ENCODE results near the gene TLCD1. TPM values are rescaled to one million over a fixed set of nuclear protein-coding genes. Genes with fewer than 3 reads are reported as not detected.

TLCD1 gene
- total and polyA plus RNA-seq, 10 of the 15 experiments (the other 5 are each of a cell fraction or from before 2014, with no cell fraction given): 2.9 to 19.8 (median 7.7) TPM

GRCh38 chr17:28720247-28720996, 5.6 kb downstream of the TLCD1 start (continued):
- TF ChIP-seq BHLHE40 (IDR thresholded peaks at IDR 0.05; ENCODE audit: borderline replicate concordance in 1 of 2, low read depth in 2 of 2, low read length in 1 of 2) (no peak), YBX1 (IDR thresholded peaks at IDR 0.05) (no peak), HDAC2 (IDR thresholded peaks at IDR 0.05) (no peak), CBX3 (IDR thresholded peaks at IDR 0.05; ENCODE audit: borderline replicate concordance, low read depth) (no peak), ZBTB11 (CRISPR knock-in tag; IDR thresholded peaks at IDR 0.05) (no peak)

- ATAC-seq: no peak
- H3K79me2 ChIP-seq (ENCODE audit: control insufficient read depth, insufficient read depth, low read length): peaks cover 39% of the 10 kb centered on the region
- CTCF ChIA-PET: interaction anchor here (0.8 to 12.6 kb wide), 15 partner anchors 8 to 398 kb away, joined by 3 to 394 read pairs (median 5); partner anchors contain the start of genes BLTP2, DHRS13, NEK8 and PHF12
- FAIRE-seq: no peak
- H2AFZ ChIP-seq (ENCODE audit: control insufficient read depth, low read depth, low read length): peak overlapping the region; percentile 86
- H3K4me3 ChIP-seq: peak overlapping the region; percentile 54
- 61% methylated on average over 18 of the region's 18 CpGs for WGBS (ENCODE audit: insufficient coverage, insufficient replicate concordance, low lambda C conversion rate, missing lambda C conversion rate)
- SMC1A ChIA-PET (ENCODE audit: uncharacterized antibody, unreplicated experiment): interaction anchor here (0.7 to 2.7 kb wide), 12 partner anchors 7 to 233 kb away, joined by 3 to 15 read pairs (median 4); partner anchors contain the start of genes BLTP2, NEK8, PHF12 and PROCA1
- in situ Hi-C loops (cut with MboI): no loop called here
- POLR2A ChIA-PET: interaction anchor here (0.6 to 17.2 kb wide), 22 partner anchors 8 to 233 kb away, joined by 3 to 485 read pairs (median 6); partner anchors contain the start of genes BLTP2, NEK8, PHF12 and PIGS
- peak overlapping the region; percentile 92; the same call in 1 of the 2 replicates for H3K9ac ChIP-seq (ENCODE audit: control insufficient read depth, insufficient read depth, low read length)
- H3K9me3 ChIP-seq (replicated peaks; ENCODE audit: control insufficient read depth, insufficient read depth, low read length): no peaks in the 10 kb centered on the region
- H3K4me1 ChIP-seq (ENCODE audit: control insufficient read depth, insufficient read depth, low read length): peaks cover 12% of the 10 kb centered on the region
- intact Hi-C loops (cut with micrococcal nuclease; ENCODE audit: unreplicated experiment): loop anchor here (5.0 to 10.0 kb wide), 2 partner anchors 57 to 164 kb away; partner anchors contain the start of genes SDF2, SUPT6H and UNC119
- RAD21 ChIA-PET (ENCODE audit: unreplicated experiment): interaction anchor here (0.5 to 1.6 kb wide), 23 partner anchors 8 to 235 kb away, joined by 3 to 10 read pairs (median 4); partner anchors contain the start of genes BLTP2, FAM222B, NEK8 and PHF12
- TF ChIP-seq SPI1 (IDR thresholded peaks at IDR 0.05; ENCODE audit: borderline replicate concordance, insufficient read depth, low read depth, low read length): no peak
- TF ChIP-seq IKZF2 (IDR thresholded peaks at IDR 0.05): 0 out of 4 replicates have a peak, but pooled peaks of 1 of the 2 experiments have one; percentile 14
- peak; percentile 56; the same call in 1 of the 2 replicates for TF ChIP-seq LARP7 (IDR thresholded peaks at IDR 0.05)
- 0 out of 2 replicates have a peak, but pooled peaks have one; percentile 34 for TF ChIP-seq GATAD2B (conservative IDR thresholded peaks at IDR 0.05; ENCODE audit: low read depth)
- TF ChIP-seq CEBPB (IDR thresholded peaks at IDR 0.05; ENCODE audit: borderline replicate concordance in 1 of 2, low read depth in 2 of 2, low read length in 2 of 2): no peak
- TF ChIP-seq MTA2 (IDR thresholded peaks at IDR 0.05; ENCODE audit: low read depth): 0 out of 2 replicates have a peak, but pooled peaks have one; percentile 9
- no peak for TF ChIP-seq ZNF217 (IDR thresholded peaks at IDR 0.05)
- TF ChIP-seq NKRF (conservative IDR thresholded peaks at IDR 0.05): 0 out of 2 replicates have a peak, but pooled peaks have one; percentile 38
- no peaks in the 10 kb centered on the region for H3K27me3 ChIP-seq (replicated peaks in 1 of 2; ENCODE audit: control insufficient read depth in 2 of 2, insufficient read depth in 2 of 2, low read length in 1 of 2)
- DNase-seq (ENCODE audit: low read depth, low spot score): no peak
- peak overlapping the region; percentile 95 for H3K4me2 ChIP-seq (ENCODE audit: control insufficient read depth, insufficient read depth)
- H3K36me3 ChIP-seq (ENCODE audit: control insufficient read depth in 2 of 2, insufficient read depth in 2 of 2, low read length in 1 of 2): peaks cover 12 to 13% of the 10 kb centered on the region in 2 experiments; a peak in 3 of 4 replicates
- BruUV-seq (replicated peaks): no TSS peak
- H4K20me1 ChIP-seq (ENCODE audit: control insufficient read depth, insufficient read depth): no peaks in the 10 kb centered on the region
- peak overlapping the region; percentile 83 for H3K27ac ChIP-seq (ENCODE audit: control insufficient read depth, insufficient read depth)
Measured at GRCh38 chr17:28719021-28719433, 7.0 kb downstream of the TLCD1 start.

All from GM12878 (cell line).